Effector memory CD8-positive, alpha-beta T cell (primary cell): Measurements from ENCODE around the gene HPD.

Experiments
- ATAC-seq: fragments of 150-1000 bp; cut with Tn5 transposase; replicated peaks from 2 replicates; pipeline ENCODE4 v1.10.0; 2021; ENCODE audit warnings: mild to moderate bottlenecking, moderate library complexity
- DNase-seq, 3 experiments: peaks; one replicate each; pipeline ENCODE4 v3.0.0; 2021
- H3K27ac Mint-ChIP-seq, 2 donors: one replicate each; pipeline ENCODE4 v1.8.0; 2022; ENCODE audit warnings: mild to moderate bottlenecking in 2 of 2, mixed read lengths in 2 of 2, moderate library complexity in 2 of 2
- H3K27me3 Mint-ChIP-seq, 2 donors: one replicate each; pipeline ENCODE4 v1.8.0; 2022; ENCODE audit warnings: mixed read lengths in 2 of 2
- H3K36me3 Mint-ChIP-seq: one replicate; pipeline ENCODE4 v1.8.0; 2022; ENCODE audit warnings: mild to moderate bottlenecking, moderate library complexity, mixed read lengths; ENCODE audit not compliant: insufficient read depth
- H3K4me1 Mint-ChIP-seq, 2 donors: one replicate each; pipeline ENCODE4 v1.8.0; 2022; ENCODE audit warnings: low read depth in 2 of 2, mixed read lengths in 2 of 2
- H3K4me3 Mint-ChIP-seq, 2 donors: one replicate each; pipeline ENCODE4 v1.8.0; 2022; ENCODE audit warnings: mild to moderate bottlenecking in 2 of 2, mixed read lengths in 2 of 2, moderate library complexity in 2 of 2
- H3K9me3 Mint-ChIP-seq, 2 donors: one replicate each; pipeline ENCODE4 v1.8.0; 2022; ENCODE audit warnings: mixed read lengths in 2 of 2

Gene HPD

DNA sequence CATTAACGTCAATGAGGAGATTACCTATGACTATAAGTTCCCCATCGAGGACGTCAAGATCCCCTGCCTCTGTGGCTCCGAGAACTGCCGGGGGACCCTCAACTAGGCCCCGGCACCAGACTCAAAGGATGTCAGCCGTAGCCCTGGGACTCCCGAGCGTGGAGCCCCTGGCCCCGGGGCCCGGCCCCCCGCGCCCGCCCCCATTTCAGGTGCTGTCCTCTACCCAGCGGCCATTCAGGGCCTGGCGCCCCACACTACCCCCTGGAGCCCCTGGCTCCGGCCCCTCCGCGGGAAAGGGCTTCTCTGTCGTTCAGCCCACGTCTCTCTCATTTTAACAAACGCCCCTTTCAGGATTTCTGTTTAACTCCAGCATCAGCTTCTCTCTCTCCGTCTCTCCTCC, 28.5 kb downstream of the HPD start:
- H3K4me3 Mint-ChIP-seq: no peak overlapping the region
- no peak for DNase-seq
- H3K9me3 Mint-ChIP-seq: no peaks in the 10 kb centered on the region
- H3K27me3 Mint-ChIP-seq: no peaks in the 10 kb centered on the region
- H3K4me1 Mint-ChIP-seq: peaks cover 11 to 20% of the 10 kb centered on the region in 2 donors
- no peak for ATAC-seq
- no peak overlapping the region for H3K27ac Mint-ChIP-seq
- peaks cover 60% of the 10 kb centered on the region for H3K36me3 Mint-ChIP-seq

DNA sequence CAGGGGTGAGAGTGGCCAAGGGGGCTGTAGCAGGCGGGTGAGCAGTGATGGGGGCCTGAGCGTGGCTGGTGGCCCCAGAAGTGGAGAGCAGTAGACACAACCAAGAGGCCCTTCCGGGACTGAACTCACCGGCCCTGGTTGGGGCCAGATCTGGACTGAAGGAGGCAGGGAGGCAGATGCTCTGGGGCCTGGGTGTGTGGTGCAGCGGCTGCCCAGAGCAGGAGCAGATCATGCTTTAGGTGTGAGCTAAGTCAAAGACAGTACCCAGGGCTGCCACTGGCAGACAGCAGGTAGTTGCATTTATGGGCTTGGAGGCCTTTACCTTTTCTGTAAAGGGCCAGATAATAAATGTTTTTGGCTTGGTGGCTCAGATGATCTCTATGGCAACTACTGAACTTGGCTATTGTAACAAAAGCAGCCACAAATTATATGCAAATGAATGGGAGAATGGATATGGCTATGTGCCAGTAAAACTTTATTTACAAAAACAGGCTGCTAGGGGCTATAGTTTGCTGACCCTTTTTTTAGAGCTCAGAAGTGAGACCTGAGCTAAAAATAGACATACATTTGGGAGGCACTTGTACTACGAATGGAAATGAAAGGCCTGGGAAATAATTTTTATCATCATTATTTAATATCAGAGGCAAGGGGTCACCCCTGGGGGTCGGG, 29.3 kb downstream of the HPD start:
- peaks cover 68% of the 10 kb centered on the region for H3K36me3 Mint-ChIP-seq
- peaks cover 11 to 20% of the 10 kb centered on the region in 2 donors for H3K4me1 Mint-ChIP-seq
- no peak overlapping the region for H3K4me3 Mint-ChIP-seq
- DNase-seq (no peak), ATAC-seq (no peak)
- H3K9me3 Mint-ChIP-seq: no peaks in the 10 kb centered on the region
- H3K27me3 Mint-ChIP-seq: no peaks in the 10 kb centered on the region
- peak overlapping the region; percentile 44 to 58 for H3K27ac Mint-ChIP-seq

DNA sequence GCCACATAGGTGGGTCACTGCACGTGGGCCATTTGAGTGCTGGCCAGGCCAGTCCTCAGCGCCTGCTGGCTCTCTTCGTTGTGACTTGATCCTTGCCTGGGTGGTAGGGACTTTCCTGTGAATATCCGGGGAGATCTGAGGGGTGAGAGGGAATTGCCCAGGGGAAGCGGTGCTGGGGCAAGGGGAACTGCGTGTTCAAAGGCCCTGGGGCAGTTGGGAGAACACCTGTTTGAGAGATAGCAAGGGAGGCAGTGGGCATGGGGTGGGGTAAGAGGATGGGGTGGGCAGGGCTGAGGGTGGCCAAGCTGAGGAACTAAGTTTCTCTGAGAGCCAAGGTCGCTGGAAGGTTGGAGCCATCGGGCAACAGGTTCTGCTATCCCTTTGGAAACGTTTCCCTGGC, 29.8 kb downstream of the HPD start:
- ATAC-seq (no peak), DNase-seq (no peak)
- peak overlapping the region in 1 of 2 donors; percentile 44 for H3K27ac Mint-ChIP-seq
- H3K36me3 Mint-ChIP-seq: peaks cover 70% of the 10 kb centered on the region
- H3K27me3 Mint-ChIP-seq: no peaks in the 10 kb centered on the region
- H3K4me3 Mint-ChIP-seq: no peak overlapping the region
- H3K4me1 Mint-ChIP-seq: peaks cover 11 to 20% of the 10 kb centered on the region in 2 donors
- H3K9me3 Mint-ChIP-seq: no peaks in the 10 kb centered on the region

DNA sequence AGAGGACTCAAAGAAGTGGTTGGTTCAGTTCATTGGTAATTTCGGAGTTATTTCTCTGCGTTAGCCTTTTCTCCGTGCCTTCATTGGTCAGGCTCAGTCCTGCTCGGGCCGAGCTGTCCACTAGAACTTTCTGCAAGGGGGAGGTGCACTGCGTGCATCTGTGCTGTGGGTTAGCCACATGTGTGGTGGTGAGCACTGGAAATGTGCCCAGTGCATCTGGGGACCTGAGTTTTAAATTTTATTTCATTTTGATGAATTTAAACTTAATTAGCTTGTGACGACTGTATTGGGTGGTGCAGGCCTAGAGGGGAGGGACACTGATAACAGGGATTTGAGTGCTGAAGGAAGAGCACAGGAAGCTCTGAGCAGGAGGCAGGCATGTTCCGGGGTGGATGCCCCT, 30.4 kb downstream of the HPD start:
- ATAC-seq (no peak), DNase-seq (no peak)
- no peak overlapping the region for H3K4me3 Mint-ChIP-seq
- H3K27ac Mint-ChIP-seq: peak overlapping the region in 1 of 2 donors; percentile 79
- no peaks in the 10 kb centered on the region for H3K27me3 Mint-ChIP-seq
- peaks cover 12 to 20% of the 10 kb centered on the region in 2 donors for H3K4me1 Mint-ChIP-seq
- peaks cover 75% of the 10 kb centered on the region for H3K36me3 Mint-ChIP-seq
- no peaks in the 10 kb centered on the region for H3K9me3 Mint-ChIP-seq

DNA sequence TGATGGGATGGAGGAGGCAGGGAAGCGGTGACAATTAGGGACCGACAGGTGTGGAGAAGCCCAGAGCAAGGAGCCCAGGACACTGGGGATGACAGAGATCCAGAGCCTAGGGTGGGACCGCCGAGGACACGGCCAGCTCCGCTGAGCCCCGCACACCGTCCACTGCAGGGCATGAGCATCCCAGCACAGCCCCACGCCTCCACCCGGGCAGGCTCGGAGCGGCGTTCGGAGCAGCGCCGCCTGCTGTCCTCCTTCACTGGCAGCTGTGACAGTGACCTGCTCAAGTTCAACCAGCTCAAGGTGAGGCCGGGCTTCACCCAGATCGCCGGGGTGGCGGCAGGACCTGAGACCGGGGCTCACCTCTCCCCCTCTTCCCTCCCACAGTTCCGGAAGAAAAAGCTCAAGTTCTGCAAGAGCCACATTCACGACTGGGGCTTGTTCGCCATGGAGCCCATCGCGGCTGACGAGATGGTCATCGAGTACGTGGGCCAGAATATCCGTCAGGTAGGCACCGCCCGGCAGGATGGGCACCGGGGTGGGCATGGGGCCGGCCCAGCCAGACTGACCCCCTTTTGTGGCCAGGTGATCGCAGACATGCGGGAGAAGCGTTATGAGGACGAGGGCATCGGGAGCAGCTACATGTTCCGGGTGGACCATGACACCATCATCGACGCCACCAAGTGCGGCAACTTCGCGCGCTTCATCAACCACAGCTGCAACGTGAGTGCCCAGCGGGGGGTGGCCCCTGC, 31.1 kb downstream of the HPD start:
- peaks cover 78% of the 10 kb centered on the region for H3K36me3 Mint-ChIP-seq
- H3K27me3 Mint-ChIP-seq: no peaks in the 10 kb centered on the region
- H3K9me3 Mint-ChIP-seq: no peaks in the 10 kb centered on the region
- no peak overlapping the region for H3K4me3 Mint-ChIP-seq
- H3K27ac Mint-ChIP-seq: no peak overlapping the region
- DNase-seq (no peak), ATAC-seq (no peak)
- H3K4me1 Mint-ChIP-seq: peaks cover 12 to 20% of the 10 kb centered on the region in 2 donors

DNA sequence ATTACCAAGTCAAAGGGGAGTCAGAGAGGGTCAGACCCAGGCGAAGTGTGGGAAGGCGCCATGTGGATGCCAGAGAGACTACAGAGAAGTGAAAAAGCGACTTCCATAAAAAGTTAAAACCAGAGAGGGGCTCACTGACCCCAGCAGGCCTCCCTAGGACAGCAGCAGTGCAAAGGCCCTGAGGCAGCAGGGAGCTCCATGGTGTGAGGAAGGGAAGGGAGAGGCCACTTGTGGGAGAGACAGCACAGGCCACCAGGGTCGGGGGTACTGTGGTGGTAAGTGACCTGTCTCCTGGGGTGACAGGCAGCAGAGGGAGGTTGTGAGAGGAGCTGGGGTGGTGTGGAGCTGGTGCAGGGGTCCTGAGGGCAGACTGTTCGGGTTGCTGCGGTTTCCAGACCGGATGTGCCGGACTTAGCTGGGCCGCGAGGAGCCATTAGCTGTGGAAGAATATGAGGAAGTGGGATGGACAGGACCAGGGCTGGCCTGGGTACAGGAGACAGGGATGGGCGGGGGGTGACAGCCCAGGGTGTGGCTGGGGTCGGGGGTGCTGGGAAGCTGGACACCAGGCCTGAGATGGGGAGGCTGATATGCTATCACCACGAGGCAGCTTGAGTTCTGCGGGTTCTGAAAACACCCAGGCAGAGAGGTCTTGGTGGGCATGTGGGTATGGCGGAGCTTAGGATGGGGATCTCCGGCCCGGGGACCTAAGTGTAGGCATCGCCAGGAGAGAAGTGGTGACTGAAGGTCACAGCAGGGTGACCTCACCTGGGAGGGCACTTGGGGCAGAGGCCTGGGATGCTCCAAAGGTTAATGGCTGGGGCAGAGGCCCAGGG, 32.1 kb downstream of the HPD start:
- no peaks in the 10 kb centered on the region for H3K27me3 Mint-ChIP-seq
- ATAC-seq (no peak), DNase-seq (no peak)
- H3K4me3 Mint-ChIP-seq: peak overlapping the region in 1 of 2 donors; percentile 37
- peaks cover 12 to 20% of the 10 kb centered on the region in 2 donors for H3K4me1 Mint-ChIP-seq
- H3K9me3 Mint-ChIP-seq: no peaks in the 10 kb centered on the region
- H3K27ac Mint-ChIP-seq: peak overlapping the region; percentile 12 to 95
- H3K36me3 Mint-ChIP-seq: peaks cover 79% of the 10 kb centered on the region

DNA sequence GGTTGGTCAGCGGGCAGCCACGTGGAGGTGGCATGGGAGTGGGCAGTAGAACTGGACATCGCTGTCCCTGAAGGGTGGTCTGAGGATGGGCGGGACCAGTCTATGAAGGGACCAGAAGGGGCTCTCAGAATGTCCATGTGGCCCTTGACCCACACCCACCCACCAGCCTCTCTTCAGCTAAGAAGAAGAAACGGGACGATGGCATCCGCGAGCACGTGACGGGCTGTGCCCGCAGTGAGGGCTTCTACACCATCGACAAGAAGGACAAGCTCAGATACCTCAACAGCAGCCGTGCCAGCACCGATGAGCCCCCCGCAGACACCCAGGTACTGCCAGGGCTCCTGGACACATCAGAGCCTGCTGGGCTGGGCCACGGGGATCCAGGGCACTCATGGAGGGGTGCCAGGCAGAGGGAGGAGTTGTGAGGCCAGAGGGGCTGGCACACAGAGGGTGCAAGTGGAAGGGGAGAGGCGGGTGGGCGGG, 33.6 kb downstream of the HPD start:
- no peak for DNase-seq
- no peak for ATAC-seq
- peaks cover 88% of the 10 kb centered on the region for H3K36me3 Mint-ChIP-seq
- H3K27me3 Mint-ChIP-seq: no peaks in the 10 kb centered on the region
- H3K27ac Mint-ChIP-seq: peak overlapping the region; percentile 51 to 95
- H3K9me3 Mint-ChIP-seq: no peaks in the 10 kb centered on the region
- H3K4me1 Mint-ChIP-seq: peaks cover 10 to 20% of the 10 kb centered on the region in 2 donors
- H3K4me3 Mint-ChIP-seq: no peak overlapping the region

DNA sequence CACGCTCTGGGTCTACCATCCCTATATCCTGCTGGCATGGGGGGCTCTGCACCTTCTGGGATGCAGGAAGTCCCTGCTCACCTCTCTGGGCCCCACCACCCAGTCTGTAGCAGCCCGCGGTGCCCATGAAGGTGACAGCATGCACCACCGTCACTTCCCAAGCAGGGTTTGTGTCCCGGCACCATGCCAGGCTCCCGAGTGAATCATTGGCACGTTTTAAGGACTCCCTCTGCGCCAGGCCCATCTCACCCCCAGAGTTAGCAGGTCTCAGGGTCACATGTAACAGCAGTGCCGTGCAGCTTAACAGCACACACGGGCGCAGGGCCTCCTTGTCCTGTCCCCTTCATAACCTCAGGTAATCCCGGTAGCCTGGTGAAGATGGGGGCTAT, 34.9 kb downstream of the HPD start:
- H3K9me3 Mint-ChIP-seq: no peaks in the 10 kb centered on the region
- H3K27ac Mint-ChIP-seq: peak overlapping the region in 1 of 2 donors; percentile 31
- no peak for ATAC-seq
- no peak overlapping the region for H3K4me3 Mint-ChIP-seq
- peaks cover 8 to 12% of the 10 kb centered on the region in 2 donors for H3K4me1 Mint-ChIP-seq
- no peaks in the 10 kb centered on the region for H3K27me3 Mint-ChIP-seq
- DNase-seq: no peak
- H3K36me3 Mint-ChIP-seq: peaks cover 89% of the 10 kb centered on the region

DNA sequence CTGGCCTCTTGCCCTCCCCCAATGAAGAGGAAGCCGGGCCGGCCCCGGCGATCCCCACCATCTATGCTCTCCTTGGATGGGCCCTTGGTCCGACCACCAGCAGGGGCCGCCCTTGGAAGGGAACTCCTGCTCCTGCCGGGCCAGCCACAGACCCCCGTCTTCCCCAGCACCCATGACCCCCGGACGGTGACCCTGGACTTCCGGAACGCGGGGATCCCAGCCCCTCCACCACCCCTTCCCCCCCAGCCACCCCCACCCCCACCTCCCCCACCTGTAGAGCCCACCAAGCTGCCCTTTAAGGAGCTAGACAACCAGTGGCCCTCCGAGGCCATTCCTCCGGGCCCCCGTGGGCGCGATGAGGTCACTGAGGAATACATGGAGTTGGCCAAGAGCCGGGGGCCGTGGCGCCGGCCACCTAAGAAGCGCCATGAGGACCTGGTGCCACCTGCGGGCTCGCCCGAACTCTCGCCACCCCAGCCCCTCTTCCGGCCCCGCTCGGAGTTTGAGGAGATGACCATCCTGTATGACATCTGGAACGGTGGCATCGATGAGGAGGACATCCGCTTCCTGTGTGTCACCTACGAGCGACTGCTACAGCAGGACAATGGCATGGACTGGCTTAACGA, 35.4 kb downstream of the HPD start:
- H3K36me3 Mint-ChIP-seq: peaks cover 89% of the 10 kb centered on the region
- H3K9me3 Mint-ChIP-seq: no peaks in the 10 kb centered on the region
- H3K4me1 Mint-ChIP-seq: peaks cover 7 to 10% of the 10 kb centered on the region in 2 donors
- H3K4me3 Mint-ChIP-seq: no peak overlapping the region
- H3K27me3 Mint-ChIP-seq: no peaks in the 10 kb centered on the region
- H3K27ac Mint-ChIP-seq: peak overlapping the region in 1 of 2 donors; percentile 31
- ATAC-seq: no peak
- no peak for DNase-seq

DNA sequence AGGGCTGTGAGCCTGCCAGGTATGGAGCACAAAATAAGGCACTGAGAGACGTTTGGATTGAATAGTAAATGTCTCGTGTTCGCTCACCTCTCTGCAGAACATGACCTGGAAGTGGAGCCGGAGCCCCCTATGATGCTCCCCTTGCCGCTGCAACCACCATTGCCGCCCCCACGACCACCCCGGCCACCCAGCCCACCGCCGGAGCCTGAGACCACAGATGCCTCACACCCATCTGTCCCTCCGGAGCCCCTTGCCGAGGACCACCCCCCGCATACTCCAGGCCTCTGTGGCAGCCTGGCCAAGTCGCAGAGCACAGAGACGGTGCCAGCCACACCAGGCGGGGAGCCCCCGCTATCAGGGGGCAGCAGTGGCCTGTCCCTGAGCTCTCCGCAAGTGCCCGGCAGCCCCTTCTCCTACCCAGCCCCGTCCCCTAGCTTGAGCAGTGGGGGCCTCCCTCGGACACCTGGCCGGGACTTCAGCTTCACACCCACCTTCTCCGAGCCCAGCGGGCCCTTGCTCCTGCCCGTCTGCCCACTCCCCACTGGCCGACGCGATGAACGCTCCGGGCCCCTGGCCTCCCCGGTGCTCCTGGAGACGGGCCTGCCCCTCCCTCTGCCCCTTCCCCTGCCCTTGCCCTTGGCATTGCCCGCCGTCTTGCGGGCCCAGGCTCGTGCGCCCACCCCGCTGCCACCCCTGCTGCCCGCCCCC, 36.1 kb downstream of the HPD start:
- no peaks in the 10 kb centered on the region for H3K9me3 Mint-ChIP-seq
- H3K4me3 Mint-ChIP-seq: no peak overlapping the region
- peaks cover 89% of the 10 kb centered on the region for H3K36me3 Mint-ChIP-seq
- no peaks in the 10 kb centered on the region for H3K27me3 Mint-ChIP-seq
- no peak for ATAC-seq
- no peak overlapping the region for H3K27ac Mint-ChIP-seq
- peaks cover 7 to 10% of the 10 kb centered on the region in 2 donors for H3K4me1 Mint-ChIP-seq
- DNase-seq: no peak

DNA sequence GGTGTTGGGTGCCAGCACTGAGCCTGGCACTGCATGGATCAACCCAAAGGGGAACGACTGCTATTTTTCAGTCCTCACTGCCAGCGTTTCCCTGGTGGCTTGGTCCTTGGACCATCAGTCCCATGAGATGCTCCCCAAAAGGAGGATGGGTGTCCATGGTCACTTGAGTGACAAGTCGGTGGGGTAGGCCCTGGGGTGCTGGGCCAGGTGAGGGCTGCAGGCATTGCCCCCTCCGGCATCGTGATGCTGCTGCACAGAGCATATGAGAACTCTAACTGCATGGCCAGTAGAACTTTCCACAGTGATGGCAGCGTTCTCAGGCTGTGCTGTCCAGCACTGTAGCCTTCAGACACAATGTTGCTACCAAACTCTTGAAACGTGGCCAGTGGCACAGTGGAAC, 38.6 kb downstream of the HPD start:
- Mint-ChIP-seq H3K27ac (peak overlapping the region in 1 of 2 donors; percentile 78), H3K9me3 (no peaks in the 10 kb centered on the region), H3K4me1 (peaks cover 5 to 7% of the 10 kb centered on the region in 2 donors), H3K27me3 (no peaks in the 10 kb centered on the region), H3K4me3 (no peak overlapping the region), H3K36me3 (peaks cover 92% of the 10 kb centered on the region)
- no peak for ATAC-seq
- no peak for DNase-seq

DNA sequence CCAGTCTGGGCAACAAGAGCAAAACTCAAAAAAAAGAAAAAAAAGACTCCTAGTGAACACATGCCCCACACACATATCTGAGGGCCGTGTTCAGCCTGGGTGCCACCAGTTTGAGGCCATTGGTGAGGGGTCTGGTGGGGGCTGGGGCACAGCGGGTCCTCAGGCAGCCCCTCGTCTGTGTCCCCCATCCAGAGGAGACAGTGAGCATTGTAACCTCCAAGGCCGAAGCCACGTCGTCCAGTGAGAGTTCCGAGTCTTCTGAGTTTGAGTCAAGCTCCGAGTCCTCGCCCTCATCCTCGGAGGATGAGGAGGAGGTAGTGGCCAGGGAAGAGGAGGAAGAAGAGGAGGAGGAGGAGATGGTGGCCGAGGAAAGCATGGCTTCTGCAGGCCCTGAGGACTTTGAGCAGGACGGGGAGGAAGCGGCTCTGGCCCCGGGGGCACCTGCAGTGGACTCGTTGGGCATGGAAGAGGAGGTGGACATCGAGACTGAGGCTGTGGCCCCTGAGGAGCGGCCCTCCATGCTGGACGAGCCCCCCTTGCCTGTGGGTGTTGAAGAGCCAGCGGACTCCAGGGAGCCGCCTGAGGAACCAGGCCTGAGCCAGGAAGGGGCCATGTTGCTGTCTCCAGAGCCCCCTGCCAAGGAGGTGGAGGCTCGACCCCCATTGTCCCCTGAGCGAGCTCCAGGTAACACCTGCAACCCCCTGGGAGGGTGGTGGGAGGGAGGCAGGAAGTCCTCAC, 39.3 kb downstream of the HPD start:
- H3K27ac Mint-ChIP-seq: peak overlapping the region; percentile 62 to 86
- DNase-seq (no peak), ATAC-seq (no peak)
- peaks cover 92% of the 10 kb centered on the region for H3K36me3 Mint-ChIP-seq
- H3K27me3 Mint-ChIP-seq: no peaks in the 10 kb centered on the region
- H3K4me3 Mint-ChIP-seq: no peak overlapping the region
- H3K4me1 Mint-ChIP-seq: peaks cover 5 to 7% of the 10 kb centered on the region in 2 donors
- H3K9me3 Mint-ChIP-seq: no peaks in the 10 kb centered on the region
